Measurements from ENCODE around the gene PSMD4.
"Not testable (repeated sequence)": the region's sequence is repeated elsewhere in the genome, so short reads cannot be mapped to it uniquely, and the experiment has no call there.

PSMD4 gene

DNA sequence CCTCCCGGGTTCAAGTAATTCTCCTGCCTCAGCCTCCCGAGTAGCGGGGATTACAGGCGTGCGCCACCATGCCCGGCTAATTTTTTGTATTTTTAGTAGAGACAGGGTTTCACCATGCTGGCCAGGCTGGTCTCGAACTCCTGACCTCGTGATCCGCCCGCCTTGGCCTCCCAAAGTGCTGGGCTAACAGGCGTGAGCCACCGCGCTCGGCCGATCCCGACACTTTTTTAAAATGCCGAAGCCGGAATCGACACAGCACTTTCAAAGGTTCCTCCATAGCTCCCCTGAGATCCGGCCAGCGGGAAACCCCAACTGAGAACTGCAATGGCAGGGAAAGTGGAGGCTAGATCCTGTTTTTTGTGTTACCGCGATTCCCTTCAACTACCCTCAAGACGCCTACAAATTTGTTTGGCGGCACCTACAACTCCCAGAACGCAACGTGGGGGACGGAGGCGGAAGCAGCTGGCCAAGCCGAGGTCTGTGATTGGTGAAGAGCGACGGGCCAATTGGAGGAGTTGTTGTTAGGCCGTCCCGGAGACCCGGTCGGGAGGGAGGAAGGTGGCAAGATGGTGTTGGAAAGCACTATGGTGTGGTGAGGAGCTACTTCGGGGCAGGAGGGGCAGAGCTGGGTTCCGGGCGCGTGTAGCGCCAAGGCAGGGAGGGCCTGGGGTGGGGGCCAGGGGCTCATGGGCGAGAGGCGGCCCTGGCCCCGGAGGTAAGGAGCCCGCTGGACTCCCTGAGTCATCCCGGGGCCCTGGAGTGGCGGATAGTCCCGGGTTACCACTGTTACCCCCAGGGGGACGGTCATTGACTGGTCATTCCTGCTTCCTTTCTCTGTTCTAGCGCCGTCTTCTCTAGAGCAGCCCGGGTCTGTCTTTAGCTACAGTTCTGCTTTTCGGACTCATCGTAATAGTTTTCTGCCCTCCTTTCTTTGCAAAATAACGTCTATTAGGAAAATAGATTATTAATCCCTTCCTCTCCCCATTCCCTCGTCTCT is at the start of gene PSMD4:
Gene PSMD4 (plus strand): TSS at position 518 of the 997 bp plus-strand sequence. CDS start 49 bp downstream, at position 567.
- peak; percentile 98 for DNase-seq

DNA sequence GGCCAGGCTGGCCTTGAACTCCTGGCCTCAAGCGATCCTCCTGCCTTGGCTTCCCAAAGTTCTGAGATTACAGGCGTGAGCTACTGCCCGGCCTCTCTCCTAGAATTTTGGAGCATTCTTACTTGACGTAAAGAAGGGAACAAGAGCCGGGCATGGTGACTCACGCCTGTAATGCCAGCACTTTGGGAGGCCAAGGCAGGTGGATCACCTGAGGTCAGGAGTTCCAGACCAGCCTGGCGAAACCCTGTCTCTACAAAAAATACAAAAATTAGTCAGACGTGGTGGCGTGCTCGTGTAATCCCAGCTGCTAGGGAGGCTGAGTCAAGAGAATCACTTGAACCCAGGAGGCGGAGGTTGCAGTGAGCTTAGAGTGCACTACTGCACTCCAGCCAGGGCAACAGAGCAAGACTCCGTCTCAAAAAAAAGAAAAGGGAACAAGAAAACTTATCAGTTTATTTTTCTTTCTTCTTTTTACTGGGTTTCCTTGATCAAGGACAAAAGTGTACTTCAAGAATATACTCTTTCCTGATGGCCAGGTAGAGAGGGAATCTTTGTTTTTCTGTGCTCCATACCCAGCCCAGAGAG is 49.1 kb upstream of the PSMD4 start:
- DNase-seq, result not testable (repeated sequence)

DNA sequence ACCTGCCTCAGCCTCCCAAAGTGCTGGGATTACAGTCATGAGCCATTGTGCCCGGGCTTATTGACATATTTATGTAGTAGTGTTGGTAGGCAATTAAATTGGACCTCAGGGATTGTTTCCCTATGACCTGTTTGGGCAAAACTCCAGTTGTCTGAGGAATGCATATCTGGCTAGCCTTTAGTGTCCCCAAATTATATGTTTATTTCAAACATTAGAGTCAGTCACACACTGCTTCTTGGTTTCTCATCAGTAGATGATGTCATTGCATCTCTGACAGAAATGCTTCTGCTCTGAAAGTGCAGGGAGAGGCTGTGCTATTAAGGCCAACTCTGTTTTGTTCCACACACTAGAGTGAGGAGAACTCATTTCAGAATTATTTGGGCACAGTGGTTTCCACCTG is 43.7 kb upstream of the PSMD4 start:
- DNase-seq, result no peak

DNA sequence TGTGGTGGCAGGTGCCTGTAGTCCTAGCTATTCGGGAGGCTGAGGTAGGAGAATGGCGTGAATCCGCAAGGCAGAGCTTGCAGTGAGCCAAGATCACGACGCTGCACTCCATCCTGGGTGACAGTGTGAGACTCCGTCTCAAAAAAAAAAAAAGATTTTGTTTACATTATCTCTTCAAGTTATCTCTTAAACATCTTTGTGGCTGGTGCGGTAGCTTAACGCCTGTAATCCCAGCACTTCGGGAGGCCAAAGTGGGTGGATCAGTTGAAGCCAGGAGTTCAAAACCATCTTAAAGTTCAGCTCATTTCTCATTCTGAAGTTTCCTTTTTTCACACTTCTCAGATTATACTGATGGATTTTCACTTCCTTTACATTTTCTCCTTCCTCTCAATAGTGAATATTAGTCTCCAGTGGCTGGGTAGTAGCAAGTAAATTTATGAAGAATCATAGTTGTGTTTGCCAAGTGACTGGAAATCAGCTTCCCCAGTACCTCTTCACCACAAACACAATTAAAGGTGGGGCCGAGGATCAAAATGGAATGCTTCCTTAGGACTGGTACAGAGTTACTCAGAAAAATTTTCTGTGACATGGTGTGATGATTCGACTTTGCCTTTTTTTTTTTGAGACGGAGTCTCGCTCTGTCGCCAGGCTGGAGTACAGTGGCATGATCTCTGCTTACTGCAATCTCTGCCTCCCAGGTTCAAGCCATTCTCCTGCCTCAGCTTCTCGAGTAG is 42.4 kb upstream of the PSMD4 start:
- DNase-seq, result no peak

DNA sequence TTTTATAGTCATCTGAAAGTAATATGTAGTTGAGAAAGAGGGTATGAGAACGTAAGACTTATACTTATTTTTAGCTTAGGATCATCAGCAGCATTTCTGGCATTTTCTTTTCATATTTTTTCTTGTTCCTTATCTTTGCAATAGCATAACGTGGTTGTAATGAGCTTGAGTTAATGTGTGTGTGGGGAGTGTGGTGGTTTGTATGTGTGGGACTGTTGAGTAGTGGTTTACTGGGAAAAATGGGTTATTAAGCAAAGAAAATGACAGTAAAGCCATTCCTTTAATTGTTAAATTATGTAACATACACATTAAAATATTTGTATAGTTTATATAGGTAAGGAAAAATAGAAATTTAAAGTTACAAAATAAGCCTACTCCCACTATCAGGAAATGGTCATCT is 41.0 kb upstream of the PSMD4 start:
- no peak for DNase-seq

DNA sequence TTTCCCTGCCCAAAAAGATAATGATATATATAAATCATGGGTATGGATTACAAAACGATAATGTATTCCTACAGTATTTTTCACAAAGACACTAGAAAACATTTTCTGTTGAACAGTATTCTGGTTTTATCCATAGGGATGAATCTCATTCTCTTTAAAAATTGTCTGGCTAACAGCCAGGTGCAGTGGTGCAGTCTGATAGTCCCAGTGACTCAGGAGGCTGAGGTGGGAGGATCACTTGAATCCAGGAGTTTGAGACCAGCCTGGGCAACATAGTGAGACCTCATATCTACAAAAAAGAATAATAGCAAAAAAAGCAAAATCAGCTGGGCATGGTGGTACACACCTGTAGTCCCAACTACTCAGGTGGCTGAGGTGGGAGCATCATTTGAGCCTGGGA is 32.9 kb upstream of the PSMD4 start:
- DNase-seq, result no peak

DNA sequence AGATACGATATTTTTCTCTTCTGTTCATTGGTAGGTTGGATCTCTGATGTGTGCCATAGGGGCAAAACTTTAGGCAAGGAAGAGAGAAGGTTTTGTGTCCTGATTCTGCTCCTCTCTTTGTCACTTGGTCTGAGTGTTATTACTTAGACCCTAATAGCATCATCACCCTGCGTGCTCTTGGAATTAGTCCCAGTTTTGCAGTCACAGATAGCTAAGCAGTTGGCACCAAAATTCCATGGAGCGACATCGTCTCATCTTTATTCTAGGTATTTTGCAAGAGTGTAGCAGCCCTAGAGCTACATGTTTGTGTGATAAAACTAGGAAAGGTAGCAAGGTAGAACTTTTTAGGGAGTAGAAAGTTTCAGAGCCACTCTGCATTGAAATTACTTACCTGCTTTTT is 32.4 kb upstream of the PSMD4 start:
- no peak for DNase-seq

DNA sequence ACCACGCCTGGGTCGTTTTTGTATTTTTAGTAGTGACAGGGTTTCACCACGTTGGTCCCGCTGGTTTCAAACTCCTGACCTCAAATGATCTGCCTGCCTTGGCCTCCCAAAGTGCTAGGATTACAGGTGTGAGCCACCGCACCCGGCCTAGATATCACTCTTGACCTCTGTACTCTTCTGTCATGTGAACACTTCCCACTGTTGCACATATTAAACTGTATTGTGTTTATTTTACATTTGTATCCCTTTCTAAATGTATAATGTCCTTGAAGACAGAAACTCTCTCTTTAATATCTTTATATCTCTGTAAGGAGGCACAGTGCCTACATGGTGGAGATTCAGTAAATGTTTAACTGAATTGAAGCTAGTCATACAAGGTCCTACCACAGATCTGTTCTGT is 19.3 kb upstream of the PSMD4 start:
- DNase-seq, result no peak

DNA sequence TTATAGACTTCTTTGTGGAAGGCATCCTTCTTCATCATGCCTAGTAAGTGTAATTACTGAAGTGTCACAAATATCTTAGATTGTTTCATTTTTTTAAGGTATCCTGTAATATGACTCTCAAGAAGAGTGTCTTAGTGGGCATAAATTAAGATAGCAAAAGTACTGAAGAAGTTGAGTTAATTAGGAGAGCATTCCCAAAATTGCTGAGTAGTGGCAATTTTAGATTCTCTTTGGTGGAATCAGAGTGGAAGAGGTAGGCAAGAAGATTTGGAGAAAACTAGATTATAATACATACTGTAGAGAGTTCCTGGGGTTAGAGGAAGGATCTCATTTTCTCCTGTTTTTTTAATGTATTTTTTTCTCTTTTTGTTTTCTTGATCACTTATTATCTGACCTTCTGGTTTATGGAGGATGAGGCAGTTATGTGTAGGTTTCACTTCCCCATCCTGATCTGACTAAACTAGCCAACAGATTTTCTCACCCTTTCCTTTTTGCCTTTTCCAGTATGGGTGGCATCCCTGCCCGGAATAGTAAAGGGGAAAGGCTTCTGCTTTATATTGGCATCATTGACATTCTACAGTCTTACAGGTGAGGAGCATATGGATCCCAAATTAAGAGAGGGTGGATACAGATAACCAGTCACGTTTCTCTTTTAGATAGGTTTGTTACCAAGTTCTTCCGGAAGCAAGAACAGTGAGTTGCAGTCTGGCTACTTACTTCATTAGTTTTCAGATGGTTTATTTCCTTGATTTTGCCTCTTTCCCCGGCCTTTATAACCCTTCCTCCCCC is 16.7 kb upstream of the PSMD4 start:
- no peak for DNase-seq

DNA sequence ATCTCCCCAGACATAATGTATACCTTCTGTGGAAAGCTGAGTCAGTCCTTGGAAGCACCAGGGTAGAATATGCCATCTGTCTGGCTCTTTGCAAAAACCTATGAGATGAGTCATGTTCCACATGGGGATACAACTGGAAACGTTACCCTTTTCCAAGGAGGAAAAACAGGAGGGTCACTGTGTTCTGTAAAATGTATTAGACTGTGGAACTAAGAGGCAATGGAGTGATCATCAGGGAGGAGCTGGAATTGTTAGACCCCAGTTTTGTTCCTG is 16.1 kb upstream of the PSMD4 start:
- no peak for DNase-seq

DNA sequence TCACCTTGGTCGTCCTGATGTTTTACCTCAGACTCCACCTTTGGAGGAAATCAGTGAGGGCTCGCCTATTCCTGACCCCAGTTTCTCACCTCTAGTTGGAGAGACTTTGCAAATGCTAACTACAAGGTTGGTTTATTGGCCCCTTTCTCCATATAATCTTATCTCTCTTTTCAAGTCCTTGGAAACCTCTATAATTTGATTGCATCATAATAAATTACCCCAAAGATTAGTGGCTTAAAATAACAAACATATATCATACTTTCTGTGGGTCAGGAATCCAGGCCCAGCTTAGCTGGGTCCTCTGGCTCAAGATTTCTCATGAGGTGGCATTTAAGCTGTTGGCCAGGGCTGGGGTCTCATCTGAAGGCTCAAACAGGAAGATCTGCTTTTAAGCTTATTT is 12.1 kb upstream of the PSMD4 start:
- no peak for DNase-seq

DNA sequence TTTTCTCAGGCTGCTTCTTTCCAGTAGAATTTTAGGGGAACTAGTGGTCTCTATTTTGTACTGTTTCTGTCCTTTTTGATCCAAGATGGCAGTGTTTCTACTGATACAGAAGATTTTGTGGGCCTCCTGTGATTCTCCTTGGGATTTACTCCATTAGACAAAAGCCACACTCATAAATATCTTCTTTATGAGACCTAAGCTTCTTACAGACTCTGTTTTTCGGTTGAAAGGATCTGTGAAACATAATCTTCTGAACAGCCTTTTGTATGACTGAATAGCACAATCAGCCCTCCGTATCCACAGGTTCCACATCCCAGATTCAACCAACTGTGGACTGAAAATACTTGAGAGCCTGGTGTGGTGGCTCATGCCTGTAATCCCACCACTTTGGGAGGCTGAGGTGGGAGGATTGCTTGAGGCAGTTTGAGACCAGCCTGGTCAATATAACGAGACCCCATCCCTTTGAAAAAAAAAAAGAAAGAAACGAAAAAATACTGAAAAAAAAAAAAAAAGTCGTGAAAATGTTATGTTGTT is 10.8 kb upstream of the PSMD4 start:
- DNase-seq, result no peak

DNA sequence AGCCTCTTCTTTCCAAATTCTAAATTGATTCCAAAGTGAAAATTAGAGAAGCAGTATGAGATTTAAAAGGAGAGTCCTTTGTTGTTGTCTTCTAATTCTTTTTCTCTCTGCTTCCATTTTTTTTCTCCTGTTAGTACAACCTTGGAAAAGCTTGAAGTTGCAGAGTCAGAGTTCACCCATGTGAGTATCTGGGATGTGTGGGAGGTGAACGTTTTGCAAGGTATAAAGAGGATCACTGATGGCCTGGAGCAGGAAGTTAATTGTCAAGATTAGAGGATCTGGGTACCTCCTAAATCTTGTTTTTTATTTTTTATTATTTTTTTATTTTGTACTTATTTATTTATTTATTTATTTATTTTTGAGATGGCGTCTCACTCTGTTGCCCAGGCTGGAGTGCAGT is 7.7 kb upstream of the PSMD4 start:
- DNase-seq, result no peak

DNA sequence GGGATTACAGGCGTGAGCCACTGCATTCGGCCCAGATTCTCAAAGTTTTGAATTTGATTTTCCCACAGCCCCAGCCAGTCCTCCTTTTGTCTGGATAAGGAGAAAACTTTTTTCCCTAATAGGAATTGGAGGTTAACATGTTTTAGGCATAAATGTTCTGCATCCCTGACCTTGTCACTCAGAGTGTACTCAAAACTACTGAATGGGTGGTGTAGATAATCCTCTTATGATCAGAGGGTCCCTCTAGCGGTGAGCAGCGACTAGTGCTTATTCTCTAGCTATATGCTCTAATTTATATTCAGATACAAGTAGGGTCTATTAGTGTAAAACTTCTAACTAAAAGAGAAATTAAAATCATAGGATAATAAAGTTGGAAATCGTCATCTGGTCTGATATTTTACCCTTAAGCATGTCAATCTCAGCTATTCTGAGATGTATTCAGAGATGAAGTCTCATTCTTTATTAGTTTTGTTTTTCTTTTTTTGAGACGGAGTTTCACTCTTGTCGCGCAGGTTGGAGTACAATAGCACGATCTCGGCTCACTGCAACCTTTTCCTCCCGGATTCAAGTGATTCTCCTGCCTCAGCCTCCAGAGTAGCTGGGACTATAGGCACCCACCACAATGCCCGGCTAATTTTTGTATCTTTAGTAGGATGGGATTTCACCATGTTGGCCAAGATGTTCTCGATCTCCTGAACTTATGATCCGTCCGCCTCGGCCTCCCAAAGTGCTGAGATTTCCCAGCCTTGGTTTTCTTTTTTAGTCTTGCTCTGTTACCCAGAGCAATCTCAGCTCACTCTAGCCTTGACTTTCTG is 2.7 kb upstream of the PSMD4 start:
- DNase-seq, result peak; percentile 47

DNA sequence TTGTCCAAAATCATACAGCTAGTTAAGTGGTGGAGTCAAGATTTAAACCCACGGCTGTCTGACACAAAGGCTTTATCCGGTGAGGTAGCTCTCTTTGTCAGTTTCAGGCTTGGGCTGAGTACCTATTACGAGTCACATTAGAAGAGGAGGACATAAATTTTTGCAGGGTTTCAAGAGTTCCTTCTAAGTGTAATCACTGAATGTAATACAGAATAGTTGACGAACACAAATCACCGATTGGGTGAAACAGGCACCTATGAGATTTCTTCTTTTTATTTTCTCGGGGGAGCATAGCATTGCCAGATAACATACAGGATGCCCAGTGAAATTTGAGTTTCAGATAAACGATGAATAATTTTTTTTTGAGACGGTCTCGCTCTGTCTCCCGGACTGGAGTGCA is 847 bp downstream of the PSMD4 start:
- no peak for DNase-seq

DNA sequence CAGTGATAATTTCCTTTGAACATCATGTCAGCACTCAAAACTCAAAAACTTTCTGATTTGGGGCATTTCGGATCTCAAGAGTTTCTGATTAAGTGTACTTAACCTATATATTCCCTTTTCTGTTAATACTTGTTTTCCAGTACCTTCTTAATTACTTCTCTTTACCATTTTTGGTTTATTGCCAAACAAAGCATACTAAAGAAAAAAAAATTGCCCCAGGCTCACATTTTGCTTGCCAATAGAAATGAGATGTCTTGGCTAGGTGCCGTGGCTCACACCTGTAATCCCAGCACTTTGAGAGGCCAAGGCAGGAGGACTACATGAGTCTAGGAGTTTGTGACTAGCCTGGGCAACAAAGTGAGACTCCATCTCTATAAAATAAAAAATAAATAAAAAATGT is 4.8 kb downstream of the PSMD4 start:
- DNase-seq, result no peak

DNA sequence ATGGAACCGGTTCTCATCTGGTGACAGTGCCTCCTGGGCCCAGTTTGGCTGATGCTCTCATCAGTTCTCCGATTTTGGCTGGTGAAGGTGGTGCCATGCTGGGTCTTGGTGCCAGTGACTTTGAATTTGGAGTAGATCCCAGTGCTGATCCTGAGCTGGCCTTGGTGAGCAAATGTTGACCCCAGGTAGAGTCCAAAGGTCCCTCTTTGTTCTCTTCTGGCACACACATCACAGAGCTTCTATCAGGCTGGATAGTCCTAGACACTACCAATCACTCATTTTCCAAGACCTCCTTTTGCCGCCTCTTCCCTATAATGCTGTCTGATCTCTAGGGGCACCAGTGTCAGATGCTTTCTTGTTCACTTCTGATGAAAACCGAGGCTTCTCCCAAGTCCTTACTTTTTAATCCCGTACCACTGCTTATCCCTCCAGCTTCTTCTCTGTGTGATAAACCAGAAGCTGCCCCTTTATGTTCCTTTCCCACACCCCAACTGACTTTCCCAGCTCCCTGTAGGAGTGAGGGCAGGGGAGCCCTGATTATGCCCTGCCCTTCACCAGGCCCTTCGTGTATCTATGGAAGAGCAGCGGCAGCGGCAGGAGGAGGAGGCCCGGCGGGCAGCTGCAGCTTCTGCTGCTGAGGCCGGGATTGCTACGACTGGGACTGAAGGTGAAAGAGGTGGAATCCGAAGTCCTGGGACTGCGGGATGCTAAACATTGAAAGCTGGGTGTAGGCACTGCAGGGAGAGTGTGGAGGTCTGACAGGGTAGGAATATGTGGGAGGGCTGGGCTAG is 11.1 kb downstream of the PSMD4 start:
- DNase-seq, result no peak

DNA sequence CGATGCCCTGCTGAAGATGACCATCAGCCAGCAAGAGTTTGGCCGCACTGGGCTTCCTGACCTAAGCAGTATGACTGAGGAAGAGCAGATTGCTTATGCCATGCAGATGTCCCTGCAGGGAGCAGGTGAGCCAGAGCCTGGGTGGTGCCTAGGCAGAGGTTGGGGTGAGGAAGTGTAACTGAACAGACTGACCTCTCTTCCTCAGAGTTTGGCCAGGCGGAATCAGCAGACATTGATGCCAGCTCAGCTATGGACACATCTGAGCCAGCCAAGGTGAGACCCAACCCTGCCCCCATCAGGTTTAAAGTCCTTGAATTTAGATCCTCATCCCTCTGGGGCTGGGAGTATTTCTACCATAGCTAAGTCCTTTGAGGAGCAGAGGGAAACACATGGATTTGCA is 11.8 kb downstream of the PSMD4 start:
- no peak for DNase-seq

DNA sequence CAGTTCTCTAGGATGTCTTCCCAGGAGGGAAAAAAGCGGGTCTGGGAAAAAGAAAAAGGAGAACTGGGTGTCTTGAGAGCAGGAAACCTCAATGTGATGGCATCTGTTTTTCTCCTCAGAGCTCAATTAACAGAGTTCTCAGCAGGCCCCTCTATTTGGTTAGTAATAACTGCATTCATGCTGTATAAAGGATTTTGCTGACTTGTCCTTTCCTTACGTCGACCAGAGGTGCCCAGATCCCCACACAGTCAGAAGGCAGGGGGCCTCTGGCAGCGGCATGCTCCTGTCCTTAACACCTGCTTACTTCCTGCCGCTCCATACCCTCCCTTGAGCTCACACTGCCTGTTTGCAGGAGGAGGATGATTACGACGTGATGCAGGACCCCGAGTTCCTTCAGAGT is 12.3 kb downstream of the PSMD4 start:
- no peak for DNase-seq

DNA sequence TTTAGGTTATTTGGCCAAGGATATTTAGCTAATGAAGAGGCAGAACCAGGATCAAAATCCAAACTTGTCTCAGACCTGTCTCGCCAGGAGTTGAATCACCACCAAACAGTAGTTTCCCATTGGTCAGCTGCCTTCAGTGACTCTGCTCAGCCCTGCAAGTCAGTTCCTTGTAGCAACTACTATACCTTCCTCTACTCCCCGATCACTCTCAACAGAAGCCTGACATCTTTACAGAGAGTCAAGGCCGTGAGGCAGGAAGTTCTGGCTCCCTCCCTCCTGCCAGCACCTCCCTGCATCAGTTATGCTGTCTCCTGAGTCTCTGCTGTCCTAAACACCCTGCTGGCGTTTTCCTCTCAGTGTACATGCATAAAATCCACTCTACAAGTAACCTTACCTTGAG is 13.2 kb downstream of the PSMD4 start:
- DNase-seq, result no peak

DNA sequence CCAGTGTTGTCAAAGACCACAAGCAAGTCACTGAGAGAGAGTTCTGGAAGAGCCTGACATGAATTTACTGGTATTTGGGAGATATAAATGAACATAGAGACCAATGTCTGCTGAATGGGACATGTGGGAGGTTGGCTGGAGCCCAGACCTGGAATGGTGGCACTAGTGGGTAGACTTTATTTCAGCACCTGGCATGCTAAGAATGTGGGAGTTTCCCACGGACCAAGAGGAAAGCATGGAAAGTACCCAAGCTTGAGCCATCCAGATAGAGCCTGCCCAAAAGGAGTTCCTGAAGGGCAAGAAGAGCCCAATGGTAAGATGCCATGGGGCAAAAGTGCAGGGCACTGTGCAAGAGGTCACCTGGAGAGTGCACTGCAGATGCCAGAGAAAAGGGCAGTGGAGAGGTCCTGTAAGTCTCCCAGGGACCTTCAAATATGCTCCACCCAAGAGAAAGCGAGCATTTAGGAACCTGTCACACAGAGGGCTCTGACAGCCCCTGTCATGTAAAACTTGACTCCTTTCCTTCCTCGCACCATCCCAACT is 19.5 kb downstream of the PSMD4 start:
- DNase-seq, result no peak
